Stomach (tissue), 9 donors: ENCODE measurements around the gene ZBTB49. TPM values are rescaled to one million over a fixed set of nuclear protein-coding genes. Genes with fewer than 3 reads are reported as not detected.

Source experiments
- DNase-seq, 2 donors: peaks; one replicate each; pipeline versions ENCODE4 v3.0.0 to v3.0.0-alpha.2; 2013 to 2019
- H3K27ac ChIP-seq, 5 donors: fragments of 200-600 bp in 4 of 5; sonication (generic) in 4 of 5; one replicate each; pipeline ENCODE4 v1.5.1; 2013 to 2019; ENCODE audit warnings: mild to moderate bottlenecking in 1 of 5, moderate library complexity in 1 of 5
- H3K27me3 ChIP-seq, 3 donors: fragments of 200-600 bp; sonication (generic); one replicate each; pipeline ENCODE4 v1.5.1; 2017 to 2019; ENCODE audit warnings: mixed run types in 1 of 3
- H3K36me3 ChIP-seq, 4 donors: fragments of 200-600 bp; sonication (generic); 1 replicate in 3 of 4; 2 replicates in 1 of 4; pipeline ENCODE4 v1.5.1; 2016 to 2019
- H3K4me1 ChIP-seq, 4 donors: fragments of 200-600 bp; sonication (generic); one replicate each; pipeline ENCODE4 v1.5.1; 2016 to 2019
- H3K4me3 ChIP-seq, 4 donors: fragments of 200-600 bp; sonication (generic) in 3 of 4; one replicate each; pipeline ENCODE4 v1.5.1; 2016 to 2019; ENCODE audit warnings: mild to moderate bottlenecking in 1 of 4
- H3K9me3 ChIP-seq, 4 donors: fragments of 200-600 bp; sonication (generic); one replicate each; pipeline ENCODE4 v1.5.1; 2016 to 2019
- CTCF ChIP-seq, 7 experiments: fragments of 450-650 bp in 4 of 7; fragments of 200-600 bp in 3 of 7; sonication (generic) in 3 of 7; IDR thresholded peaks; one replicate each; pipeline ENCODE4 v1.5.1; 2016 to 2019; ENCODE audit warnings: antibody characterized with exemption in 7 of 7, control low read depth in 2 of 7, mild to moderate bottlenecking in 1 of 7
- EP300 ChIP-seq: sonication (generic); formaldehyde crosslinking; IDR thresholded peaks from one replicate; pipeline ENCODE4 v1.6.1; 2017; ENCODE audit warnings: antibody characterized with exemption
- POLR2A ChIP-seq, 4 donors: fragments of 450-650 bp; IDR thresholded peaks; one replicate each; pipeline ENCODE4 v1.6.1; 2016; ENCODE audit warnings: antibody characterized with exemption in 4 of 4, control low read depth in 2 of 4, mild to moderate bottlenecking in 1 of 4, moderate library complexity in 1 of 4
- POLR2AphosphoS5 ChIP-seq, 3 donors: sonication (generic); formaldehyde crosslinking; IDR thresholded peaks; one replicate each; pipeline ENCODE4 v1.6.1; 2016; ENCODE audit warnings: antibody characterized with exemption in 3 of 3
- WGBS, 5 donors: extraction: QIAGEN DNeasy Blood & Tissue Kit in 3 of 5; methylation state at CpG; one replicate each; pipeline versions ENCODE4 v1.1.5 to v1.1.7; 2013 to 2018; 5-methylcytosine and 5-hydroxymethylcytosine counted together
- intact Hi-C: fragments of 100-400 bp; cut with DNase I; formaldehyde crosslinking; loops from one replicate; pipeline ENCODE4 v1.15.1; 2023; ENCODE audit warnings: low total_unique reads
- polyA plus RNA-seq, 3 donors: library from polyadenylated mRNA; stranded (reverse); fragments of 200-250 nt; gene quantifications; one replicate each; pipeline ENCODE4 v1.2.3, GENCODE V29; 2013
- total RNA-seq, 5 donors: library from RNA; depleted of rRNA; stranded (reverse); fragments of >200 nt; gene quantifications; one replicate each; pipeline versions ENCODE4 v1.1.0 to v1.2.3, GENCODE V29; 2014 to 2016
- donor health status: healthy with polysubstance abuse.
- donor health status: Bipolar disorder and iron deficiency.
- donor health status: healthy.

Gene ZBTB49
- total and polyA plus RNA-seq, 8 donors = 0.29 to 7.6 (median 2.7) TPM; not detected in 1

- Histone ChIP-seq H3K27ac (no peak overlapping the region), H3K36me3 (peaks cover 0 to 7% (median 2%) of the 10 kb centered on the region in 4 donors), H3K9me3 (no peaks in the 10 kb centered on the region), H3K27me3 (no peaks in the 10 kb centered on the region), H3K4me3 (no peak overlapping the region), H3K4me1 (peaks cover 14 to 37% (median 27%) of the 10 kb centered on the region in 4 donors)
- TF ChIP-seq EP300 = no peak
- DNase-seq = no peak
- intact Hi-C loops = no loop called here
- 92 to 97% (median 95%) methylated on average over 3 of the region's 3 CpGs for WGBS, 5 donors
These were observed 3.2 kb downstream of the ZBTB49 start for GRCh38 chr4:4293279-4293678.

GRCh38 chr4:4296283-4296846 is 6.3 kb downstream of the ZBTB49 start:
- DNase-seq = no peak
- Histone ChIP-seq H3K9me3 (no peaks in the 10 kb centered on the region), H3K4me1 (peaks cover under 1 to 12% (median 6%) of the 10 kb centered on the region in 4 donors), H3K4me3 (no peak overlapping the region), H3K27me3 (no peaks in the 10 kb centered on the region), H3K36me3 (peaks cover 4 to 23% (median 12%) of the 10 kb centered on the region in 4 donors), H3K27ac (no peak overlapping the region)
- TF ChIP-seq CTCF (IDR thresholded peaks at IDR 0.05) = no peak
- no peak for TF ChIP-seq POLR2AphosphoS5 (IDR thresholded peaks at IDR 0.05)
- no peak for TF ChIP-seq EP300
- TF ChIP-seq POLR2A (IDR thresholded peaks at IDR 0.05) = no peak
- intact Hi-C loops = no loop called here
- 90 to 96% (median 92%) methylated on average over 5 of the region's 5 CpGs for WGBS, 5 donors

GRCh38 chr4:4299006-4299405 is 9.0 kb downstream of the ZBTB49 start:
- no peaks in the 10 kb centered on the region for H3K9me3 ChIP-seq
- intact Hi-C loops = no loop called here
- peaks cover 0 to under 1% (median 0%) of the 10 kb centered on the region in 4 donors for H3K4me1 ChIP-seq
- no peak overlapping the region for H3K27ac ChIP-seq
- peak in 1 of 2 donors; percentile 9 for DNase-seq
- WGBS, 5 donors = 80 to 98% (median 94%) methylated on average over 3 of the region's 3 CpGs
- no peaks in the 10 kb centered on the region for H3K27me3 ChIP-seq
- H3K4me3 ChIP-seq = no peak overlapping the region
- H3K36me3 ChIP-seq = peaks cover 12 to 40% (median 24%) of the 10 kb centered on the region in 4 donors
- no peak for TF ChIP-seq EP300
- no peak for TF ChIP-seq CTCF (IDR thresholded peaks at IDR 0.05)
- no peak for TF ChIP-seq POLR2AphosphoS5 (IDR thresholded peaks at IDR 0.05)
- TF ChIP-seq POLR2A (IDR thresholded peaks at IDR 0.05) = no peak

GRCh38 chr4:4302001-4302400 is 11.9 kb downstream of the ZBTB49 start:
- H3K27me3 ChIP-seq = no peaks in the 10 kb centered on the region
- intact Hi-C loops = no loop called here
- H3K9me3 ChIP-seq = no peaks in the 10 kb centered on the region
- DNase-seq = no peak
- no peak for TF ChIP-seq EP300
- no peak for TF ChIP-seq POLR2AphosphoS5 (IDR thresholded peaks at IDR 0.05)
- H3K27ac ChIP-seq = no peak overlapping the region
- H3K4me3 ChIP-seq = no peak overlapping the region
- H3K4me1 ChIP-seq = no peaks in the 10 kb centered on the region
- WGBS, 5 donors = 84 to 96% (median 92%) methylated on average over 5 of the region's 5 CpGs
- peaks cover 13 to 56% (median 34%) of the 10 kb centered on the region in 4 donors for H3K36me3 ChIP-seq

GRCh38 chr4:4302416-4302815 is 12.4 kb downstream of the ZBTB49 start:
- H3K9me3 ChIP-seq = no peaks in the 10 kb centered on the region
- intact Hi-C loops = no loop called here
- peaks cover 18 to 60% (median 38%) of the 10 kb centered on the region in 4 donors for H3K36me3 ChIP-seq
- DNase-seq = no peak
- H3K4me3 ChIP-seq = no peak overlapping the region
- H3K27me3 ChIP-seq = no peaks in the 10 kb centered on the region
- TF ChIP-seq POLR2AphosphoS5 (IDR thresholded peaks at IDR 0.05) = no peak
- no peak for TF ChIP-seq POLR2A (IDR thresholded peaks at IDR 0.05)
- no peak for TF ChIP-seq CTCF (IDR thresholded peaks at IDR 0.05)
- no peak for TF ChIP-seq EP300
- 55 to 71% (median 70%) methylated on average over 6 of the region's 6 CpGs for WGBS, 5 donors
- H3K27ac ChIP-seq = no peak overlapping the region
- no peaks in the 10 kb centered on the region for H3K4me1 ChIP-seq
